ENCODE data around the gene ABCF2. TPM values are rescaled to one million over a fixed set of nuclear protein-coding genes. Genes with fewer than 3 reads are reported as not detected.

Gene ABCF2
- total and polyA plus RNA-seq, 7 experiments from 2014 or later: 17.2 to 47.5 (median 27.7) TPM

DNA sequence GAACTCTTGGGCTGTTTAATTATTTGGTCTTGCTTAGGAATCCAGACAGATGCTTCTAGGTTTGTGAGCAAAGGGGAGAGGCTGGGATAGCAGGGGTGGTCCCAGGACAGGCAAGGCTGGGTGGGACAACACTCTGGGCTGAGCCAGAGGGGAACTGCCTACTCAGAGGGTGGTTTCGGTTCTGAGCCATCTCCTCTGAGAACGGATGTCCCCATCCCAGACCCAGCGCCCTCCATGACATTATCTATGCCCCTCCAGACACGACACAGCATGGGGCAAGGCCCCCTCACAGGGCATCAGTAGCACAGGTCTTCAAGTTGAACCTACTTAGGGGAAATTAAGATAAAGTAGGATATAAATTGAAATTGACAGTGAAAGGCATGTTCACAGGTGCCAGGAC lies 47.1 kb downstream of the ABCF2 start:
- Histone ChIP-seq H3K4me3 (ENCODE audit: low read length) (no peak overlapping the region), H3K27me3 (ENCODE audit: control insufficient read depth in 2 of 2, insufficient read depth in 2 of 2, low read length in 2 of 2) (no peaks in the 10 kb centered on the region), H3K9me3 (ENCODE audit: control insufficient read depth in 2 of 3, low read length in 3 of 3) (no peaks in the 10 kb centered on the region), H3K36me3 (ENCODE audit: control insufficient read depth in 2 of 3, insufficient read depth in 3 of 3, low read length in 3 of 3) (no peaks in the 10 kb centered on the region), H3K4me1 (ENCODE audit: control insufficient read depth in 2 of 2, insufficient read depth in 2 of 2, low read length in 2 of 2) (no peaks in the 10 kb centered on the region), H3K27ac (ENCODE audit: low read depth, low read length) (no peak overlapping the region)
- no peaks in the 10 kb centered on the region for H3K9me3 Mint-ChIP-seq
- ChIA-PET CTCF (interaction anchor here (0.7 kb wide), 1 partner anchor 91 kb away, joined by 3 read pairs; no protein-coding TSS in a partner anchor), POLR2A (no interaction called here)
- DNase-seq: no peak
- H3K4me1 Mint-ChIP-seq: peaks cover 0 to 6% (median 0%) of the 10 kb centered on the region in 7 donors
- no peak overlapping the region for H3K4me3 Mint-ChIP-seq
- no peak for ATAC-seq
- intact Hi-C loops (cut with micrococcal nuclease): no loop called here
- H3K27ac Mint-ChIP-seq: no peak overlapping the region
- H3K27me3 Mint-ChIP-seq: peaks cover 5 to 28% (median 11%) of the 10 kb centered on the region in 5 donors
- H3K36me3 Mint-ChIP-seq: no peaks in the 10 kb centered on the region

- no peak overlapping the region for H3K27ac ChIP-seq (ENCODE audit: low read depth, low read length)
- DNase-seq (no peak), ATAC-seq (no peak)
- no peak overlapping the region for H3K27ac Mint-ChIP-seq
- no peaks in the 10 kb centered on the region for H3K36me3 ChIP-seq (ENCODE audit: control insufficient read depth in 2 of 3, insufficient read depth in 3 of 3, low read length in 3 of 3)
- H3K4me3 ChIP-seq (ENCODE audit: low read length): no peak overlapping the region
- H3K27me3 ChIP-seq (ENCODE audit: control insufficient read depth in 2 of 2, insufficient read depth in 2 of 2, low read length in 2 of 2): no peaks in the 10 kb centered on the region
- peaks cover 5 to 30% (median 11%) of the 10 kb centered on the region in 5 donors for H3K27me3 Mint-ChIP-seq
- no peak overlapping the region for H3K4me3 Mint-ChIP-seq
- H3K9me3 Mint-ChIP-seq: no peaks in the 10 kb centered on the region
- H3K36me3 Mint-ChIP-seq: no peaks in the 10 kb centered on the region
- CTCF ChIA-PET: interaction anchor here (0.9 kb wide), 1 partner anchor 9 kb away, joined by 3 read pairs; no protein-coding TSS in a partner anchor
- POLR2A ChIA-PET: interaction anchor here (0.5 kb wide), 1 partner anchor 48 kb away, joined by 3 read pairs; the partner anchor contains the start of gene ABCF2
- peaks cover 0 to 6% (median 0%) of the 10 kb centered on the region in 7 donors for H3K4me1 Mint-ChIP-seq
- no peaks in the 10 kb centered on the region for H3K4me1 ChIP-seq (ENCODE audit: control insufficient read depth in 2 of 2, insufficient read depth in 2 of 2, low read length in 2 of 2)
- intact Hi-C loops (cut with micrococcal nuclease): no loop called here
- no peaks in the 10 kb centered on the region for H3K9me3 ChIP-seq (ENCODE audit: control insufficient read depth in 2 of 3, low read length in 3 of 3)
These were observed 47.6 kb downstream of the ABCF2 start for GRCh38 chr7:151179287-151179860.

- Histone ChIP-seq H3K36me3 (ENCODE audit: control insufficient read depth in 2 of 3, insufficient read depth in 3 of 3, low read length in 3 of 3) (no peaks in the 10 kb centered on the region), H3K9me3 (ENCODE audit: control insufficient read depth in 2 of 3, low read length in 3 of 3) (no peaks in the 10 kb centered on the region), H3K27me3 (ENCODE audit: control insufficient read depth in 2 of 2, insufficient read depth in 2 of 2, low read length in 2 of 2) (no peaks in the 10 kb centered on the region), H3K4me3 (ENCODE audit: low read length) (no peak overlapping the region), H3K4me1 (ENCODE audit: control insufficient read depth in 2 of 2, insufficient read depth in 2 of 2, low read length in 2 of 2) (no peaks in the 10 kb centered on the region), H3K27ac (ENCODE audit: low read depth, low read length) (no peak overlapping the region)
- POLR2A ChIA-PET: interaction anchor here (0.5 kb wide), 1 partner anchor 48 kb away, joined by 3 read pairs; the partner anchor contains the start of gene ABCF2
- Mint-ChIP-seq H3K4me1 (peaks cover 0 to 6% (median 0%) of the 10 kb centered on the region in 7 donors), H3K27me3 (peaks cover 6 to 30% (median 11%) of the 10 kb centered on the region in 5 donors), H3K27ac (peak overlapping the region in 1 of 9 donors; percentile 7), H3K9me3 (no peaks in the 10 kb centered on the region), H3K36me3 (no peaks in the 10 kb centered on the region), H3K4me3 (no peak overlapping the region)
- CTCF ChIA-PET: interaction anchor here (0.9 kb wide), 1 partner anchor 9 kb away, joined by 3 read pairs; no protein-coding TSS in a partner anchor
- intact Hi-C loops (cut with micrococcal nuclease): no loop called here
- ATAC-seq: no peak
- DNase-seq: no peak
These were observed 48.2 kb downstream of the ABCF2 start for GRCh38 chr7:151178831-151179230.

DNA sequence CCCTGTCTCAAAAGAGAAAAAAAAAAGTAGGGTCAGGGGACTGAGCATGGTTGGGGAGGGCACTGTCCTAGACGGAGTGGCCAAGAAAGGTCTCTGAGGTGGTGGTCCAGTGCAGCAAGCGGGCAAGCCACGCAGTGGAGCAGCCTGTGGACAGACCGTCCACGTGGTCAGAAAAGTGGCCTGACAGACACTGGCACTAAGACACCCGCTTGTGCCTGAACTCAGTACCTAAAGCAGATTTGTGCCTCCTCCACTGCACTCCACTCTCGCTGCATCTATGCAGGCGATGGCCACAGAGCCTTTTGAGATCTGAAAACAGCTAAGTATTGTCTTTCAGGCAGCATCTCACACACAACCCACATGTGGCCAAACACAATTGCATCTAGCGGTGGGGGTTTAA lies 48.8 kb downstream of the ABCF2 start:
- Mint-ChIP-seq H3K4me1 (peaks cover 0 to 6% (median 0%) of the 10 kb centered on the region in 7 donors), H3K27me3 (peaks cover 9 to 35% (median 14%) of the 10 kb centered on the region in 5 donors), H3K9me3 (no peaks in the 10 kb centered on the region), H3K27ac (no peak overlapping the region), H3K4me3 (no peak overlapping the region), H3K36me3 (no peaks in the 10 kb centered on the region)
- no peak for DNase-seq
- no peaks in the 10 kb centered on the region for H3K4me1 ChIP-seq (ENCODE audit: control insufficient read depth in 2 of 2, insufficient read depth in 2 of 2, low read length in 2 of 2)
- no peak overlapping the region for H3K4me3 ChIP-seq (ENCODE audit: low read length)
- intact Hi-C loops (cut with micrococcal nuclease): no loop called here
- no peak overlapping the region for H3K27ac ChIP-seq (ENCODE audit: low read depth, low read length)
- no peaks in the 10 kb centered on the region for H3K36me3 ChIP-seq (ENCODE audit: control insufficient read depth in 2 of 3, insufficient read depth in 3 of 3, low read length in 3 of 3)
- H3K27me3 ChIP-seq (ENCODE audit: control insufficient read depth in 2 of 2, insufficient read depth in 2 of 2, low read length in 2 of 2): no peaks in the 10 kb centered on the region
- ChIA-PET POLR2A (no interaction called here), CTCF (interaction anchor here (0.9 kb wide), 1 partner anchor 8 kb away, joined by 3 read pairs; no protein-coding TSS in a partner anchor)
- no peaks in the 10 kb centered on the region for H3K9me3 ChIP-seq (ENCODE audit: control insufficient read depth in 2 of 3, low read length in 3 of 3)
- no peak for ATAC-seq

DNA sequence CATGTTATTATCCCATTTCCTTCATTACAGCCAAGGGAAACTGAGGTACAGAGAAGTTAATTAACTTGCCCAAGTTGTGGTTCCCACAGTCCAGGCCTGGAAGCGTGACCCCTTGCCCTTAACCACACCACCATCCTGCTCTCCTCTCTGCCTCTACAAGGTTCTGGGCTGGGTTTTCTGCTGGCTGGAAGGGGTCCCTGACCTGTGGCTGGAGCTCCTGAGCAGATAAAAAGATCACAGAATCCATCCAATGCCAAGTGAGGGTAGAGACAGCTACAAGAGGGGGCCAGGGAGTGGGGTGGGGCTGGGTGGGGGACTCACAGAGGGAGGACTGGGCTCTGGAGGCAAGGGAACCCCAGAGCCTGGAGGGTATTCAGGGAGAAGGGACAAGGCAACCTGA lies 49.7 kb downstream of the ABCF2 start:
- Mint-ChIP-seq H3K27ac (peak overlapping the region in 1 of 9 donors; percentile 80), H3K4me3 (no peak overlapping the region), H3K9me3 (no peaks in the 10 kb centered on the region), H3K36me3 (no peaks in the 10 kb centered on the region), H3K27me3 (peaks cover 17 to 44% (median 23%) of the 10 kb centered on the region in 5 donors), H3K4me1 (peaks cover 0 to 13% (median 6%) of the 10 kb centered on the region in 7 donors)
- no peak overlapping the region for H3K27ac ChIP-seq (ENCODE audit: low read depth, low read length)
- no peak for DNase-seq
- intact Hi-C loops (cut with micrococcal nuclease): no loop called here
- no peaks in the 10 kb centered on the region for H3K27me3 ChIP-seq (ENCODE audit: control insufficient read depth in 2 of 2, insufficient read depth in 2 of 2, low read length in 2 of 2)
- H3K4me3 ChIP-seq (ENCODE audit: low read length): no peak overlapping the region
- no peaks in the 10 kb centered on the region for H3K36me3 ChIP-seq (ENCODE audit: control insufficient read depth in 2 of 3, insufficient read depth in 3 of 3, low read length in 3 of 3)
- no peaks in the 10 kb centered on the region for H3K9me3 ChIP-seq (ENCODE audit: control insufficient read depth in 2 of 3, low read length in 3 of 3)
- no peaks in the 10 kb centered on the region for H3K4me1 ChIP-seq (ENCODE audit: control insufficient read depth in 2 of 2, insufficient read depth in 2 of 2, low read length in 2 of 2)
- ChIA-PET CTCF (interaction anchor here (1.6 kb wide), 1 partner anchor 14 kb away, joined by 4 read pairs; no protein-coding TSS in a partner anchor), POLR2A (no interaction called here)
- ATAC-seq: no peak

DNA sequence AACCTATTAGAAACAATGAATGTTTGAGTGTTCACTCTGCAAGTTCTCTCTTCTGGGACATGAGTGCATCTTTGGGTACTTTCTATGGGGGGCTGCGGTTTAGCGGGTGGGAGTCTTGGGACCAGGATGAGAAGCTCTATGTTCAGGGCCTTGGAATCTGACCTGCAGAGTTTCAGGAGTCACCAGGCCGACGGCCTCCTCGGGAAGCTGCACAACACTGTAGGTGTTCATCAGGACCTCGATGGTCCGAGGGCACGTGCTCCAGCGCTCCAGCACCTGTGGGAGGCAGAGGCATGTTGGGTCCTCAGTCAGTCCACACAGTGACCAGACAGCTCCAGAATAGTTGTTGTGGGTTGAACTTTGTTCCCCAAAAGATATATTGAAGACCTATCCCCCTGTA lies 50.6 kb downstream of the ABCF2 start:
- Histone ChIP-seq H3K36me3 (ENCODE audit: control insufficient read depth in 2 of 3, insufficient read depth in 3 of 3, low read length in 3 of 3) (no peaks in the 10 kb centered on the region), H3K4me1 (ENCODE audit: control insufficient read depth in 2 of 2, insufficient read depth in 2 of 2, low read length in 2 of 2) (no peaks in the 10 kb centered on the region), H3K27ac (ENCODE audit: low read depth, low read length) (no peak overlapping the region), H3K9me3 (ENCODE audit: control insufficient read depth in 2 of 3, low read length in 3 of 3) (no peaks in the 10 kb centered on the region), H3K27me3 (ENCODE audit: control insufficient read depth in 2 of 2, insufficient read depth in 2 of 2, low read length in 2 of 2) (no peaks in the 10 kb centered on the region), H3K4me3 (ENCODE audit: low read length) (no peak overlapping the region)
- peaks cover 0 to 15% (median 6%) of the 10 kb centered on the region in 7 donors for H3K4me1 Mint-ChIP-seq
- ATAC-seq (no peak), DNase-seq (no peak)
- intact Hi-C loops (cut with micrococcal nuclease): no loop called here
- H3K27ac Mint-ChIP-seq: peak overlapping the region in 1 of 9 donors; percentile 23
- no peaks in the 10 kb centered on the region for H3K9me3 Mint-ChIP-seq
- POLR2A ChIA-PET: no interaction called here
- no peaks in the 10 kb centered on the region for H3K36me3 Mint-ChIP-seq
- CTCF ChIA-PET: interaction anchor here (1.6 kb wide), 1 partner anchor 13 kb away, joined by 4 read pairs; no protein-coding TSS in a partner anchor
- peaks cover 24 to 49% (median 27%) of the 10 kb centered on the region in 5 donors for H3K27me3 Mint-ChIP-seq
- H3K4me3 Mint-ChIP-seq: no peak overlapping the region

Measured in naive thymus-derived CD4-positive, alpha-beta T cell (primary cell).